Trophoblast cell (in vitro differentiated cells and primary cell): Measurements from ENCODE around the gene PAK1.

Experiments used
- DNase-seq, 2 donors: peaks; one replicate each; pipeline ENCODE4 v3.0.0-alpha.2; 2016
- H2AFZ ChIP-seq: 2 replicates; pipeline ENCODE4 v1.6.1; 2013; ENCODE audit warnings: low read length, moderate library complexity, mild to moderate bottlenecking; ENCODE audit not compliant: insufficient read depth, poor library complexity
- H2AK5ac ChIP-seq: 2 replicates; pipeline ENCODE4 v1.6.1; 2013; ENCODE audit warnings: mild to moderate bottlenecking, low read length
- H2BK120ac ChIP-seq: 2 replicates; pipeline ENCODE4 v1.6.1; 2013; ENCODE audit warnings: low read length, mild to moderate bottlenecking, moderate library complexity; ENCODE audit not compliant: insufficient read depth, poor library complexity
- H2BK12ac ChIP-seq: 2 replicates; pipeline ENCODE4 v1.6.1; 2013; ENCODE audit warnings: mild to moderate bottlenecking, low read length, moderate library complexity
- H2BK5ac ChIP-seq: 2 replicates; pipeline ENCODE4 v1.6.1; 2013; ENCODE audit warnings: low read length, low read depth, moderate library complexity, mild to moderate bottlenecking; ENCODE audit not compliant: poor library complexity
- H3K14ac ChIP-seq: 2 replicates; pipeline ENCODE4 v1.6.1; 2013; ENCODE audit warnings: mild to moderate bottlenecking, low read length
- H3K18ac ChIP-seq: 2 replicates; pipeline ENCODE4 v1.6.1; 2013; ENCODE audit warnings: mild to moderate bottlenecking, low read length
- H3K23ac ChIP-seq: 2 replicates; pipeline ENCODE4 v1.6.1; 2013; ENCODE audit warnings: low read length
- H3K27ac ChIP-seq: 2 replicates; pipeline ENCODE4 v1.5.1; 2013; ENCODE audit warnings: low read depth, mild to moderate bottlenecking, inconsistent platforms, low read length, moderate library complexity
- H3K27me3 ChIP-seq: 2 replicates; pipeline ENCODE4 v1.6.1; 2013; ENCODE audit warnings: inconsistent platforms, mild to moderate bottlenecking, low read length, moderate library complexity; ENCODE audit not compliant: insufficient read depth
- H3K36me3 ChIP-seq, 2 experiments: 1 replicate in 1 of 2; 2 replicates in 1 of 2; pipeline ENCODE4 v1.6.1; 2013; ENCODE audit warnings: low read length in 2 of 2, mild to moderate bottlenecking in 2 of 2, moderate library complexity in 1 of 2; ENCODE audit not compliant: insufficient read depth in 2 of 2, control insufficient read depth in 1 of 2
- H3K4ac ChIP-seq: 2 replicates; pipeline ENCODE4 v1.6.1; 2013; ENCODE audit warnings: low read depth, mild to moderate bottlenecking, low read length, moderate library complexity
- H3K4me1 ChIP-seq, 2 experiments: 1 replicate in 1 of 2; 2 replicates in 1 of 2; pipeline ENCODE4 v1.6.1; 2013; ENCODE audit warnings: low read length in 2 of 2, mild to moderate bottlenecking in 2 of 2, moderate library complexity in 1 of 2; ENCODE audit not compliant: insufficient read depth in 2 of 2, control insufficient read depth in 1 of 2
- H3K4me2 ChIP-seq: 2 replicates; pipeline ENCODE4 v1.6.1; 2013; ENCODE audit warnings: inconsistent platforms, mild to moderate bottlenecking, low read length, moderate library complexity
- H3K4me3 ChIP-seq: 2 replicates; pipeline ENCODE4 v1.5.1; 2013; ENCODE audit warnings: mild to moderate bottlenecking, low read depth, low read length, inconsistent platforms
- H3K79me1 ChIP-seq: one replicate; pipeline ENCODE4 v1.6.1; 2013; ENCODE audit warnings: low read length
- H3K79me2 ChIP-seq: 2 replicates; pipeline ENCODE4 v1.6.1; 2013; ENCODE audit warnings: low read length, mild to moderate bottlenecking; ENCODE audit not compliant: control insufficient read depth, insufficient read depth, poor library complexity
- H3K9ac ChIP-seq: 2 replicates; pipeline ENCODE4 v1.6.1; 2013; ENCODE audit warnings: mild to moderate bottlenecking, low read length
- H3K9me3 ChIP-seq: 2 replicates; pipeline ENCODE4 v1.6.1; 2013; ENCODE audit warnings: low read depth, mild to moderate bottlenecking, control low read depth, inconsistent platforms, low read length; ENCODE audit not compliant: insufficient read depth
- H4K12ac ChIP-seq: 2 replicates; pipeline ENCODE4 v1.6.1; 2013; ENCODE audit warnings: low read depth, mild to moderate bottlenecking, low read length, moderate library complexity
- H4K8ac ChIP-seq: 2 replicates; pipeline ENCODE4 v1.6.1; 2013; ENCODE audit warnings: low read depth, mild to moderate bottlenecking, low read length, moderate library complexity
- H4K91ac ChIP-seq: one replicate; pipeline ENCODE4 v1.6.1; 2013; ENCODE audit warnings: low read depth, mild to moderate bottlenecking, low read length, moderate library complexity
- WGBS: extraction: QIAGEN DNeasy Blood & Tissue Kit; methylation state at CpG from one replicate; pipeline ENCODE4 v1.1.7; 2013; ENCODE audit warnings: missing lambda C conversion rate; ENCODE audit not compliant: insufficient read length, insufficient coverage; ENCODE audit errors: extremely low coverage; 5-methylcytosine and 5-hydroxymethylcytosine counted together

The PAK1 gene

DNA sequence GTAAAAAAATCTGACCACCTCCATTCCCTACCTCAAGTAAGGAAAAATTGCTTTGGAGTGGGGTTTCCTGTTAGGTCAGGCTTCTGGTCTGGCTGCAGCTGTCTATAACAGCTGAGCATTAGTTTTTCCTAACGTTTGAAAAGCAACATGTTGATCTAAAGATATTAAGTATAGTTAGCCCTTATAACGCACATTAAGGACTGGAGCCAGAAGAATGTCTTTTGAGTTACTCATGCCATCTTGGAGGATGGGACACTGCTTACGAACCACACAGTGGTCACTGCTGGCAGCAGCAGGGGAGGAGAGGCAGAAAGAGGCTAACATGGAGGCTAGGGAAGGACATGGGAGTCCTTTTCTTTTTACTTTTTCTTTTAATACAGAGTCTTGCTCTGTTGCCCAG is 128.3 kb downstream of the PAK1 start:
- DNase-seq: peak in 1 of 2 donors; percentile 23
- Histone ChIP-seq H3K9me3 (no peaks in the 10 kb centered on the region), H3K79me2 (no peaks in the 10 kb centered on the region), H2AK5ac (no peak overlapping the region), H3K36me3 (peaks cover 2 to 5% of the 10 kb centered on the region in 2 experiments), H3K27me3 (no peaks in the 10 kb centered on the region), H3K4me2 (no peak overlapping the region), H3K23ac (no peak overlapping the region), H4K8ac (no peak overlapping the region), H2BK5ac (no peak overlapping the region), H3K4ac (no peak overlapping the region), H4K91ac (no peak overlapping the region), H3K14ac (no peak overlapping the region), H4K12ac (no peak overlapping the region), H3K4me3 (no peak overlapping the region), H3K79me1 (no peaks in the 10 kb centered on the region), H3K18ac (no peak overlapping the region), H3K9ac (no peak overlapping the region), H2BK12ac (no peak overlapping the region), H3K4me1 (no peaks in the 10 kb centered on the region), H2BK120ac (no peak overlapping the region), H3K27ac (no peak overlapping the region), H2AFZ (no peak overlapping the region)
- WGBS: no CpG with 5 or more reads among the region's 3 CpGs

DNA sequence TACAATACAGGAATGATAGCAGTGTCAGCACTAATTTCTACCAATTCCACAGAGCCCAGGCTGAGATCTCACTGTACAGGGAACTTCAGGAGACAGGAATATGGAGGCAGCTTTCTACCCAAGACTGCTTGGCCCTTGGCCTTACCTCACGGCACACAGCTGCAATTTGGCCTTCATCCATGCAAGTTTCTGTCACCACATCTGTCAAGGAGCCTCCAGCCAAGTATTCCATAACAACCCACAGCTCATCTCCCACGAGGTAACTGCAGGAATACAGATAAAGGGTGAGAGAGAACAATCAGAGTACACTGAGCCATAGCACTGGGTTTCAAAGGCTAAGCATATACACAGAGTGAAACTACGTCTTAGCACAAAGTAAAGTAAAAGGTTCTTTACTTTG is 133.4 kb downstream of the PAK1 start:
- Histone ChIP-seq H3K4ac (no peak overlapping the region), H2BK120ac (no peak overlapping the region), H3K4me2 (no peak overlapping the region), H4K8ac (no peak overlapping the region), H2BK12ac (no peak overlapping the region), H3K4me3 (no peak overlapping the region), H3K9me3 (no peaks in the 10 kb centered on the region), H3K23ac (no peak overlapping the region), H3K27ac (no peak overlapping the region), H3K4me1 (no peaks in the 10 kb centered on the region), H2AK5ac (no peak overlapping the region), H3K79me1 (no peaks in the 10 kb centered on the region), H3K18ac (no peak overlapping the region), H2AFZ (no peak overlapping the region), H3K9ac (no peak overlapping the region), H2BK5ac (no peak overlapping the region), H4K91ac (no peak overlapping the region), H3K27me3 (no peaks in the 10 kb centered on the region), H4K12ac (no peak overlapping the region), H3K79me2 (no peaks in the 10 kb centered on the region), H3K14ac (no peak overlapping the region), H3K36me3 (peaks cover 8 to 11% of the 10 kb centered on the region in 2 experiments)
- DNase-seq: no peak
- WGBS: no CpG with 5 or more reads among the region's 3 CpGs

DNA sequence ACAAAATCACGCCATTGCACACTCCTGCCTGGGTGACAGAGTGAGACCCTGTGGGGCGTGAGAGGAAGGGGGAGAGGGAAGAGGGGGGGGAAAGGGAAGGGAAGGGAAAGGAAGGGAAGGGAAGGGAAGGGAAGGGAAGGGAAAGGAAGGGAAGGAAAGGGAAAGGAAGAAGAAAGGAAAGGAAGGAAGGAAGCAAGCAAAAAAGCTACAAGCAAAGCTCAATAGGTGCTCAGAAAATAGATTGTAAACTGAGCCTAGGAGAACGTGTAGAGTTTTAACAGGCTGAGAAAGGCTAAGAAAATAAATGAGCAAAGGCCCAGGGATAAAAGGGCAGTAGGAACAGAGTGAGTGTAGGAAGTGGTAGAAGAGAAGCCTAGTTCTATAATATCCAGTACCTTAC is 141.6 kb downstream of the PAK1 start:
- no peaks in the 10 kb centered on the region for H3K79me1 ChIP-seq
- no peaks in the 10 kb centered on the region for H3K79me2 ChIP-seq
- no peak overlapping the region for H3K4ac ChIP-seq
- no peak overlapping the region for H4K8ac ChIP-seq
- DNase-seq: no peak
- no peak overlapping the region for H4K12ac ChIP-seq
- peaks cover 4% of the 10 kb centered on the region for H3K9me3 ChIP-seq
- no peak overlapping the region for H2AK5ac ChIP-seq
- no peaks in the 10 kb centered on the region for H3K4me1 ChIP-seq
- H3K9ac ChIP-seq: no peak overlapping the region
- H3K4me2 ChIP-seq: no peak overlapping the region
- peaks cover 9 to 14% of the 10 kb centered on the region in 2 experiments for H3K36me3 ChIP-seq
- no peaks in the 10 kb centered on the region for H3K27me3 ChIP-seq
- no peak overlapping the region for H2BK12ac ChIP-seq
- H3K27ac ChIP-seq: no peak overlapping the region
- H3K4me3 ChIP-seq: no peak overlapping the region
- H3K18ac ChIP-seq: no peak overlapping the region
- no peak overlapping the region for H3K23ac ChIP-seq
- H3K14ac ChIP-seq: no peak overlapping the region
- no peak overlapping the region for H4K91ac ChIP-seq
- no peak overlapping the region for H2AFZ ChIP-seq
- WGBS: no CpG with 5 or more reads among the region's 3 CpGs
- H2BK120ac ChIP-seq: no peak overlapping the region
- no peak overlapping the region for H2BK5ac ChIP-seq

DNA sequence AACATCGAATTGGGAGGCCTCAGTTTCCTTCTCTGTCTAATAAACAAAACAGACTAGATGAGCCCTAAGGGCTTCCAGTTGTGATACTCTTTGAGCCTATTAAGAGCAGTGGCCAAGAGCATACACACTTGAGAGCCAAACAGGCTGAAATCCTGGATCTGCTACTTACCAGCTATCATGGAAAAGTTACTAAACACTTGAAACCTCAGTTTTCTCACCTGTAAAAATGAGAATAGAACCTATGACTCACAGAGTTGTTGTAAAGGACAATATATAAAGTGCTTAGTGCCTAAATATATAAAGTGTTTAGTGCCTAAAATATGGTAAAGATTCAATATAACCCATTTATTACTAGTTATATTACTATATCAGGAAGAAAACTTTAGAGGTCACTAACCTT is 148.7 kb downstream of the PAK1 start:
- Histone ChIP-seq H4K91ac (no peak overlapping the region), H3K27ac (no peak overlapping the region), H4K12ac (no peak overlapping the region), H4K8ac (no peak overlapping the region), H3K4me2 (no peak overlapping the region), H3K18ac (no peak overlapping the region), H3K36me3 (peaks cover 10 to 13% of the 10 kb centered on the region in 2 experiments), H3K4ac (no peak overlapping the region), H3K27me3 (no peaks in the 10 kb centered on the region), H3K14ac (no peak overlapping the region), H2AK5ac (no peak overlapping the region), H3K4me3 (no peak overlapping the region), H3K9me3 (no peaks in the 10 kb centered on the region), H2AFZ (no peak overlapping the region), H2BK12ac (no peak overlapping the region), H2BK120ac (no peak overlapping the region), H2BK5ac (no peak overlapping the region), H3K79me1 (no peaks in the 10 kb centered on the region), H3K79me2 (no peaks in the 10 kb centered on the region), H3K9ac (no peak overlapping the region), H3K4me1 (no peaks in the 10 kb centered on the region), H3K23ac (no peak overlapping the region)
- WGBS: no CpG with 5 or more reads among the region's 1 CpG
- no peak for DNase-seq
